Upper lobe of right lung (tissue), 1 donor: ENCODE data around the gene LGALS13. TPM values are rescaled to one million over a fixed set of nuclear protein-coding genes. Genes with fewer than 3 reads are reported as not detected.

Experiments
- ATAC-seq: fragments of 200-7000 bp; cut with Tn5 transposase; one replicate; pipeline ENCODE4 v1.9.1; 2020; ENCODE audit warnings: mild to moderate bottlenecking, moderate library complexity
- DNase-seq: peaks from one replicate; pipeline ENCODE4 v3.0.0-alpha.2; 2020
- H3K27ac ChIP-seq: fragments of 200-600 bp; one replicate; pipeline ENCODE4 v1.8.0; 2022
- H3K27me3 ChIP-seq: fragments of 200-600 bp; one replicate; pipeline ENCODE4 v1.8.0; 2022; ENCODE audit warnings: mild to moderate bottlenecking
- H3K36me3 ChIP-seq: fragments of 200-600 bp; one replicate; pipeline ENCODE4 v1.8.0; 2022
- H3K4me1 ChIP-seq: fragments of 200-600 bp; one replicate; pipeline ENCODE4 v1.8.0; 2022
- H3K4me3 ChIP-seq: fragments of 200-600 bp; one replicate; pipeline ENCODE4 v1.8.0; 2022; ENCODE audit warnings: mild to moderate bottlenecking
- H3K9me3 ChIP-seq: fragments of 200-600 bp; one replicate; pipeline ENCODE4 v1.8.0; 2022
- intact Hi-C: fragments of 100-400 bp; cut with DNase I; formaldehyde crosslinking; loops from one replicate; pipeline ENCODE4 v1.11.0; 2022
- total RNA-seq: library from RNA; stranded (reverse); fragmentation: NEBNext Ultra II Directional; extraction: Animal tissue kit (Norgen Biotek cat#: 25700); gene quantifications from one replicate; pipeline ENCODE4 v1.2.1, GENCODE V29; 2021
- TF ChIP-seq, protein P1 (sequence below): fragments of 200-600 bp; IDR thresholded peaks from one replicate; pipeline ENCODE4 v1.8.0; 2022; ENCODE audit warnings: antibody characterized with exemption
- donor health status: DM: no; HTN: yes; CAD: no; lungs with severe emphysema.

The LGALS13 gene
- total RNA-seq, 1 donor from 2014 or later, result not detected

DNA sequence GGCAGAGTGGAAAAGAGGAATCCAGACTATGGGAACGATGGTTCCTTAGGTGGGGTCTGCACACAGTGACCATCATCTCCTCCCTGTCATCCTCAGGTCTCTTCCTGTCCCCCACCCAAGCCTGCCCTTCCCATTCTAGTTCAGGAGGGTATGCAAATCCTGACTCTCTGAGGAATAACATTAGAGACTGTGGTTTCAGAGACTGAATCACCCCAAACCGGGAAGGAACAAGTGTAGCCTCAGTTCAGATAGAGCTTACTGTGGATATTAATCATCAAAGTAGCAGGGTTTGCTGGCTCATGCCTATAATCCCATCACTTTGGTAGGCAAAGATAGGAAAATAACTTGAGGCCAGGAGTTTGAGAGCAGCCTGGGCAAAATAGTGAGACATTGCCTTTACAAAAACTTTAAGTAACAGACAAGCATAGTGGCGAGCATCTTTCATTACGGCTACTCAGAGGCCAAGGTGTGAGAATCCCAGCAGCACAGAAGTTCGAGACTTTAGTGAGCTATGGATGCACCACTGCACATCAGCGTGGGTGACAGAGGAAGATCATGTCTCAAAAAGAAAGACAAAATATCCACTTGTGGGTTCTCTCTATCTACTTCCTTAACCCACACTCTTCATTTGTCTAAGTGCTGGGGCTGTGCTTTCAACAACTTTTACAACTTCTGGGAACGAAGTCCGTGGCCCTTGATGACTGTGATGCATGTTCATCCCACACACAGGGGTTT is 19.3 kb upstream of the LGALS13 start:
- Histone ChIP-seq H3K36me3 (no peaks in the 10 kb centered on the region), H3K4me1 (no peaks in the 10 kb centered on the region), H3K9me3 (no peaks in the 10 kb centered on the region), H3K27ac (no peak overlapping the region), H3K4me3 (no peak overlapping the region), H3K27me3 (no peaks in the 10 kb centered on the region)
- DNase-seq, result no peak
- intact Hi-C loops, result no loop called here
- TF ChIP-seq, protein P1, sequence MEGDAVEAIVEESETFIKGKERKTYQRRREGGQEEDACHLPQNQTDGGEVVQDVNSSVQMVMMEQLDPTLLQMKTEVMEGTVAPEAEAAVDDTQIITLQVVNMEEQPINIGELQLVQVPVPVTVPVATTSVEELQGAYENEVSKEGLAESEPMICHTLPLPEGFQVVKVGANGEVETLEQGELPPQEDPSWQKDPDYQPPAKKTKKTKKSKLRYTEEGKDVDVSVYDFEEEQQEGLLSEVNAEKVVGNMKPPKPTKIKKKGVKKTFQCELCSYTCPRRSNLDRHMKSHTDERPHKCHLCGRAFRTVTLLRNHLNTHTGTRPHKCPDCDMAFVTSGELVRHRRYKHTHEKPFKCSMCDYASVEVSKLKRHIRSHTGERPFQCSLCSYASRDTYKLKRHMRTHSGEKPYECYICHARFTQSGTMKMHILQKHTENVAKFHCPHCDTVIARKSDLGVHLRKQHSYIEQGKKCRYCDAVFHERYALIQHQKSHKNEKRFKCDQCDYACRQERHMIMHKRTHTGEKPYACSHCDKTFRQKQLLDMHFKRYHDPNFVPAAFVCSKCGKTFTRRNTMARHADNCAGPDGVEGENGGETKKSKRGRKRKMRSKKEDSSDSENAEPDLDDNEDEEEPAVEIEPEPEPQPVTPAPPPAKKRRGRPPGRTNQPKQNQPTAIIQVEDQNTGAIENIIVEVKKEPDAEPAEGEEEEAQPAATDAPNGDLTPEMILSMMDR, result no peak
- ATAC-seq, result no peak

DNA sequence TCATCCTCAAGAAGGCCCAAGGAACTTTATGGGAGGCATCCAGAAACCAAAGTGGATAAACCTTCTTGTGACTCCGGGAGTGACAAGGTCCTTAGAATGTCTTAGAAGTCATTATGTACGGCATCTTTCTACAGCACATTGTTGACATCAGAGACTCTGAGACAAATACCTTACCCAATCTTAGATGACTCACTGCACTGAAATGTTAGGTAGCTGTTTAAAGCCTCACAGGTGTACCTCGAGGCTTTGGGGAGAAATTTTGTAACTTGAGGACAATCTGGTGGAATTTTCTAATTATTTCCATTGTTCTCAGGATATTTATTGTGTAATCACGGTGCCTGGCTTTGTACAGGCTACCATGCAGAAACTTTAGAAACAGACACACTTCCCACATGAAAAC is 14.8 kb upstream of the LGALS13 start:
- no peak for ATAC-seq
- TF ChIP-seq, protein P1, result no peak

DNA sequence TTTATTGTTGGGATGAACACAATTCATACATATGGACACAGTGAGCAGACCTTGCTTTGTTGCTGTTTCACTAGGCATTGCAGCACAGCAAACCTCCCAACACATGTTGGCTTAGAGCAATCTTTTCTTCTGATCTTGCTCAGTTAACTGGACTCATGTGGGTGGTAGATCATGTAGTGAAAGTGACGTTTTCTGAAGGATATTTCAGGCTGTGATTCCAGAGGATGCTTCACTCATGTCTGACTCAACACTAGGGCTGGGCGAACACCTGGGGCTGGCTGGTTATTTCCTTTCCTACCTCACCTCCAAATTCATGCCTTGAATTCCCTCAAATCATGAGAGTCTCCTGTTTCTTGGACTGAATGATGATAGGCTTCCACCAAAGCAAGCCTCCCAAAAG is 14.3 kb upstream of the LGALS13 start:
- Histone ChIP-seq H3K27ac (no peak overlapping the region), H3K36me3 (no peaks in the 10 kb centered on the region), H3K4me3 (no peak overlapping the region), H3K4me1 (no peaks in the 10 kb centered on the region), H3K27me3 (no peaks in the 10 kb centered on the region), H3K9me3 (no peaks in the 10 kb centered on the region)
- no peak for ATAC-seq
- intact Hi-C loops, result no loop called here
- TF ChIP-seq, protein P1, result no peak
- DNase-seq, result no peak

More for the DNA sequence above, 14.8 kb upstream of the LGALS13 start:
- H3K36me3 ChIP-seq, result no peaks in the 10 kb centered on the region
- DNase-seq, result no peak
- no peaks in the 10 kb centered on the region for H3K9me3 ChIP-seq
- no peaks in the 10 kb centered on the region for H3K27me3 ChIP-seq
- no peak overlapping the region for H3K4me3 ChIP-seq
- no peak overlapping the region for H3K27ac ChIP-seq
- intact Hi-C loops, result no loop called here
- H3K4me1 ChIP-seq, result no peaks in the 10 kb centered on the region

DNA sequence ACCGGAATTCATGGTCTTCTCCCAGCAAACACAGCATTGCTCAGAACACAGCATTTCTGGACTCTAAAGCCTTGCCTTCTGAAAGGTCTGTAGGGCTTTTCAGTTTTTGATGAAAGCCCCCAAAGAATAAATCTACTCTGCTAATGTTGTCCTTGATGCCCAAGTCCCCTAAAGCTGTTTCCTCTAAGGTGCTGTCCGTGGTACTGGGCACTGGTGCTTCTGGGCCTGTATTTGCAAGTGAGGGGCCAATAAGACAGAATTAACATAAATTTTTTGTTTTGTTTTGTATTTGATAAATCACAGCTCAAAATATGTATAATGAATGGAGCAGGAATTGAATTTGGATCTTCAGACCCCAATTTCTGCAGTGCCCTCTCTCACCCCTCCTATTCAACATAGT is 12.1 kb upstream of the LGALS13 start:
- no peaks in the 10 kb centered on the region for H3K36me3 ChIP-seq
- no peaks in the 10 kb centered on the region for H3K9me3 ChIP-seq
- H3K27ac ChIP-seq, result no peak overlapping the region
- H3K4me1 ChIP-seq, result no peaks in the 10 kb centered on the region
- intact Hi-C loops, result no loop called here
- H3K27me3 ChIP-seq, result no peaks in the 10 kb centered on the region
- ATAC-seq, result no peak
- H3K4me3 ChIP-seq, result no peak overlapping the region
- no peak for DNase-seq
- TF ChIP-seq, protein P1, result no peak

DNA sequence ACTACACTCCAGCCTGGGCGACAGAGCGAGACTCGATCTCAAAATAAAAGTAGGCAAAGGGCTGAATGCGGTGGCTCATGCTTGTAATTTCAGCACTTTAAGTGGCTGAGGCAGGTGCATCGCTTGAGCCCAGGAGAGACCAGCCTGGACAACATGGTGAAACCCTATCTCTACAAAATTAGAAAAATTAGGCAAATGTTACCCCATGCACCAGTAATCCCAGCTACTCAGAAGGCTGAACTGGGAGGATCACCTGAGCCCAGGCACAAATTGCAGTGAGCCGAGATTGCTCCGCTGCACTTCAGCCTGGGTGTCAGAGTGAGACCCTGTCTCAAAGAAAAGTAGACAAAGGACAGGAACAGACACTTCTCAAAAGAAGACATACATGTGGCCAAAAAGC is 9.9 kb upstream of the LGALS13 start:
- H3K9me3 ChIP-seq, result no peaks in the 10 kb centered on the region
- H3K4me3 ChIP-seq, result no peak overlapping the region
- ATAC-seq, result no peak
- H3K27ac ChIP-seq, result no peak overlapping the region
- H3K27me3 ChIP-seq, result no peaks in the 10 kb centered on the region
- H3K36me3 ChIP-seq, result no peaks in the 10 kb centered on the region
- intact Hi-C loops, result no loop called here
- no peak for DNase-seq
- no peaks in the 10 kb centered on the region for H3K4me1 ChIP-seq
- TF ChIP-seq, protein P1, result no peak

DNA sequence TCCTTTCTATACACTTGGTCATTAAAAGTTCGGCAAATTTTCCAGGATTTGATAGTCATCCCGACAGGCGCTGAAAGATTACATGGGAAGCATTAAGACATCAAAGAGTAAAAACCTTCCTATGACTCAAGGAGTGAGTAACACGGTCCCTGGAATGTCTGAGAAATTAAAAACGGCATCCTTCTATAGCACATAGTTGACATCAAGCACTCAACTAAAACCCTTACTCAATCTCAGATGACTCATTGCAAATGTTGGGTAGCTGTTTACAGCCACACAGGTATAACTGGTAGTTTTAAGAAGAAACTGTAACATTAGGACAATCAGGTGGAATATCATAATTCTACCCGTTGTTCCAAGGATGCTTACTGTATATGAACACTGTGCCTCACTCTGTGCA is 6.4 kb upstream of the LGALS13 start:
- intact Hi-C loops, result no loop called here
- Histone ChIP-seq H3K27me3 (no peaks in the 10 kb centered on the region), H3K4me3 (no peak overlapping the region), H3K4me1 (no peaks in the 10 kb centered on the region), H3K27ac (no peak overlapping the region), H3K36me3 (no peaks in the 10 kb centered on the region), H3K9me3 (no peaks in the 10 kb centered on the region)
- TF ChIP-seq, protein P1, result no peak
- DNase-seq (no peak), ATAC-seq (no peak)
